HG03139 (cell line): ENCODE data around the gene NUBP2.

Experiments used
- ATAC-seq: cut with Tn5 transposase; IDR thresholded peaks from one replicate; pipeline ENCODE4 v1.9.1; 2021; ENCODE audit not compliant: unreplicated experiment

Gene NUBP2

GRCh38 chr16:1771864-1772361 is 10.8 kb upstream of the NUBP2 start:
- ATAC-seq, result no peak

DNA sequence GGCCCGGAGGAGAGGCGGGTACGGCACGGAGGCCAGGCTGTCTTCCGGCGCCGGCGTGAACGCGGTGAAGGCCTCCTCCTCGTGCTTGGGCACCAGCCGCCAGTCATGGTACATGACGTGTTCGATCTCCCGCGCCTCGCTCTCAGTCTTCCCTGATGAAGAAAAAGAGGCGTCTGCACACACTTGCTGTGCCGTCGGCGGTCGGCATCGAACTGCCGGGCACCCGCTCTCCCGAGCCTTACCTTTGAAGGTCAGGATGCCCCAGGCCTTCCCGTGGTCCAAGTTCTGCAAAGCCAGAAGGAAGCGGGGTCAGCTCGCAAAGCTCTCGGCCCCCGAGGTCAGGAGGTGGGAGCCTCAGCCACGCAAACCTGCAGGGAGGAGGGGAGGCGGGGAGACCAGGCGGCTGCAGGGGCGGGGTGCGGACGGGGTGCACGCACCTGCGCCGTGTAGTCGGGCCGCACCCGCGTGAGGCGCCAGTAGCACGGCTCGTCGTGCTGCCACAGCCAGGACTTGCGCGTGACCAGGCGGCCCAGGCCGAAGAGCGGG is 10.3 kb upstream of the NUBP2 start, which contains the start of gene EME2:
TSS of gene EME2 (plus strand) at position 449 of the 546 bp plus-strand sequence. CDS start 418 bp downstream, outside the sequence.
- peak; percentile 4 for ATAC-seq

DNA sequence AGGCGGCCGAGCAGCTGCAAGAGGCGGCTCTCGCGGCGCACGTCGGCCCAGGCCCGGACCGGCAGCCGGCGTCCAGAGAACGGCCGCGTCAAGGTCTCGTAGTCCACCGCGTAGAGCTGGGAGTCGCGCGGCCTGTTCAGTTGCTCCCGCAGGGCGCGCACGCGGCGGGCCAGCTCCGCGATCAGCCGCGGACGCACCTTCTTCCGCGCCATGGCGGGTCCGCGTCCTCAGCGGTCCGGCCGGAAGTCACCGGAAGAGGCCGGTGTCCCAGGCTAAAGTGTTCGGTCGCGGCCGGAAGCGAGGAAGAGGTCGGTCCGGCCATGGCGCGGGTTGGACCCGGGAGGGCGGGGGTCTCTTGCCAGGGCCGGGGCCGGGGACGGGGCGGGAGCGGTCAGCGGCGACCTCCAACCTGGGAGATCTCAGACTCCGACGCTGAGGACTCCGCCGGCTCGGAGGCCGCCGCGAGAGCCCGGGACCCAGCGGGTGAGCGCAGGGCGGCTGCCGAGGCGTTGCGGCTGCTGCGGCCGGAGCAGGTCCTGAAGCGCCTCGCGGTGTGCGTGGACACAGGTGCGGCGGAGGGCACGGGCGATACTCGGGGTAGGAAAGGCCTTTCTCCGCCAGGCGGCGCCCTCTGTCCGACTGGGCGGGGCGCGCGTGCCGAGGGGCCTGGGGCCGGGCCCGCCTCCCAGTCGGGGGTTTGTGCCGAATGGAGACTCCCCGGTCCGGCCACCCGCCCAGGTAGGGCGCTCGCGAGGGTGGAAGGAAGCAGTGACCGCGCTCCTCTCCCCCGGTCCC is 9.7 kb upstream of the NUBP2 start, which contains the start of gene MRPS34:
TSS of gene MRPS34 (minus strand) at position 227 of the 795 bp plus-strand sequence. CDS start at position 212, 15 bp downstream.
- peak; percentile 41 for ATAC-seq

DNA sequence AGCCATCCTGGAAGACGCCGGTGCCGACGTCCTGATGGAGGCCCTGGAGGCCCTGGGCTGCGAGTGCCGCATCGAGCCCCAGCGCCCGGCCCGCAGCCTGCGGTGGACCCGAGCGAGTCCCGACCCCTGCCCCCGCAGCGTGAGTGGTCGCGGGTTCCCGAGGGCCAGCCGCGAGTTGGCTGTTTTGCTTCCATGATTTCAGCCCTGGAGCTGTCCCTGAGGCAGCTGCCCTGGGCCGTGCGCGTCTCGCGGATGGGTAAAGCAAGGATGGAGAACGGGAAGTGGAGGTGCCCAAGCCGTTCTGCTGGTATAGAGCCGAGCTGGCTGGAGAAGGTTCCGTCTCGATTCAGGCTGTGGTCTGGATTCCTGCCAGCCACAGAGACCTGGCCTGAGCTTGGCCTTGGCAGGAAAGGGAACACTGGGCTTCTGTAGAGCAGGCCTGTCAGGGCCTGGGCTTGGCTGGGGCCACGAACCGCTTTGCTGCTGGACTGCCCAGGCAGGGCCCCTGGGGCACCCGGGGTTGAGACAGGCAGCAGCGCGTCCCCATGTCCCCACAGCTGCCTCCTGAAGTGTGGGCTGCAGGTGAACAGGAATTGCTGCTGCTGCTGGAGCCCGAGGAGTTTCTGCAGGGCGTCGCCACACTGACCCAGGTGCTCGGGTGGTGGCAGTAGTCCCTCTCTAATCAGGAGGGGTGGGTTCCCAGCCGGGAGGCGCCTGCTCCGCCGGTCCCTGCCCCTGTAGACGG is 8.9 kb upstream of the NUBP2 start:
- ATAC-seq, result no peak

GRCh38 chr16:1774448-1774780 is 8.3 kb upstream of the NUBP2 start:
- no peak for ATAC-seq

DNA sequence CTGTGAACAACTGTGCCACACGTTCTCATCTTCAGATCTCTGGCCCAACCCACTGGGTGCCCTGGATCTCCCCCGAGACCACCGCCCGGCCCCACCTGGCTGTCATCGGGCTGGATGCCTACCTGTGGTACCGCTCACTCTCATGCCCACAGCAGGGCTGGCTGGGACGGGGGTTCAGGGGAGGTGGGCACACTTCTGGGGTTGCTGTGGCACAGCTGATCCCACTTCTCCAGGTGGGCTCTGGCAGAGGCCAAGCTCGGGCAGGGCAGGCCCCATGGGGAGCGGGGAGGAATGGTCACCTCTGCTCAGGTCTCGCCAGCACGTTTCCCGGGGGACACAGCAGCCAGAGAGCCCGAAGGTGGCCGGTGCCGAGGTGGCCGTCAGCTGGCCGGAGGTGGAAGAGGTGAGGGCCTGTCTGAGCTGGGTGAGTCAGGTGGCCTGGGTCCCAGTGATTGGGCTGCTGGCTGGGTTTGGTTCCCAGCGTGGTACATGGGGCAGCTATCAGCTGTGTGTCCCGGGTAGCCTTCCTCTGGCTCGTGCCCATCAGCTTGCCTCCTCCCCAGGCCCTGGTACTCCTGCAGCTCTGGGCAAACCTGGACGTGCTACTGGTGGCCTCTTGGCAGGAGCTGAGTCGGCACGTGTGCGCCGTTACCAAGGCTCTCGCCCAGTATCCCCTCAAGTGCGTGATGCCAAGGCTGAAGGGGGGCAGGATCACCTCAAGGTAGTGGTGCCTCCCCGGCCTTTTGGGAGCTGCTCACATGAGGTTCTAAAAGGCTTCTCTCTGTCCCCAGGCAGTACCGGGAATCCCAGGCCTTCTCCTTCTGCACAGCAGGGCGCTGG is 7.5 kb upstream of the NUBP2 start:
- ATAC-seq, result no peak

DNA sequence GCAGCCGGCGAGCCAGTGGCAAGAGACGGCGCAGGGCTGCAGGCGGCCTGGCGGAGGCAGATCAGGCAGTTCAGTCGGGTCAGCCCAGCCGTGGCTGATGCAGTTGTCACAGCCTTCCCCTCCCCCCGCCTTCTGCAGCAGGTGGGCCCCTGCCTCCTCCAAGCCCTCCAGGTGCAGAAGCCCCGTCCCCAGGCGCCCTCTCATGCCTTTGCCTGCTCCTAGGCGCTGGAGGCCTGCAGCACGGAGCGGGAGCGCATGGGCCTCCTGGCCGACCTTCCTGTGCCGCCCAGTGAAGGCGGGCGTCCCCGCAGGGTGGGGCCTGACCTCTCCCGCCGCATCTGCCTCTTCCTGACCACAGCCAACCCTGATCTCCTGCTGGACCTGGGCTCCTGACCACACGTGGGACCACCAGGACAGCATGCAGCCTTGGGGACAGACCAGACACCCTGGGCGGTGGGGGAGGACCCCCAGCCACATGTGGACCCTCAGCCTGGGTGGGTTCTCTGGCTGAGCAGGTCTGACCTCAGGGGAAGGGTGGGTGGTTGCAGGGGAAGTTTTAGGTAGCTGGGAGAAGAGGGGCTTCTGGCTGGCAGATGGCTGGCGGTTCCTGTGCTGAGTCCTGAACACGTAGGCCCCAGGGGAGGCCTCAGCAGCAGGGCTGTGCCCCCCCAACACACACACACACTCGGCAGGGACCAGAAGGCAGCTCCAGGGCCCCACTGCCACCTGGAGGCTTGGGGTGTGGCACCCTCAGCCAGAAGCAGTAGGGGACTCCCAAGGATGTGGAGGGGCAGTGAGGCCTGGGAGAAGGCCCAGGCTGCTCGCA is 6.7 kb upstream of the NUBP2 start:
- no peak for ATAC-seq

DNA sequence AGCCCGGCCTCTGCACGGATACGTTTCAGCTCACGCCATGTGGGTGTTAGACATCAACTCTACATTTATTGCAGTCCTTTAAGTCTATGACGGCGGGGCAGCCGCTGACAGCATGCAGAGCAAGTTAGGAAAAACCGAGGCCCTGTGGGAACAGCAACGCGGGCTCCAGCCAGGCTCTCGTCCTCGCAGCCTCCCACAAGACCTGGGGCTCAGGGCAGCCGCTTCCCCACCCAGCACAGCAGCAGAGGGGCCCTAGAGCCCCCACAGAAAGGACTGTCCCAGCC is 6.1 kb upstream of the NUBP2 start:
- ATAC-seq, result no peak

DNA sequence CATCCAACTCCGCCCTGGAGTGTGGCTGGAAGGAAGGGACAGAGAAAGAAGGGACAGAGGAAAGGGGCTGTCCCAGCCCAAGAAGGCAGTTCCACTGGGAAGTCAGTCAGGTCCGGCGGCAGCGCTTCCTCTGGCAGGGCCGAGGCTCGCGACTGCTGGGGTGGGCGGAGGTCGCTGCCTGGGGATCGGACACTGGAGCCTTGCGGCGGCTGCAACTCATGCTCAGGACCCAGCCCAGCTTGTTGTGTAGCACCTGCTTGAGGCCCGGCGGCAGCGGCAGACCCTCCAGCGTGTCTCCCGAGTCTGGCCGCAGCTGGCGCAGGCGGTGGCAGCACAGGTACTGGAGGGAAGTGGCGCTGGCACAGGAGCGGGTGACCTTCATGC is 5.8 kb upstream of the NUBP2 start:
- no peak for ATAC-seq

DNA sequence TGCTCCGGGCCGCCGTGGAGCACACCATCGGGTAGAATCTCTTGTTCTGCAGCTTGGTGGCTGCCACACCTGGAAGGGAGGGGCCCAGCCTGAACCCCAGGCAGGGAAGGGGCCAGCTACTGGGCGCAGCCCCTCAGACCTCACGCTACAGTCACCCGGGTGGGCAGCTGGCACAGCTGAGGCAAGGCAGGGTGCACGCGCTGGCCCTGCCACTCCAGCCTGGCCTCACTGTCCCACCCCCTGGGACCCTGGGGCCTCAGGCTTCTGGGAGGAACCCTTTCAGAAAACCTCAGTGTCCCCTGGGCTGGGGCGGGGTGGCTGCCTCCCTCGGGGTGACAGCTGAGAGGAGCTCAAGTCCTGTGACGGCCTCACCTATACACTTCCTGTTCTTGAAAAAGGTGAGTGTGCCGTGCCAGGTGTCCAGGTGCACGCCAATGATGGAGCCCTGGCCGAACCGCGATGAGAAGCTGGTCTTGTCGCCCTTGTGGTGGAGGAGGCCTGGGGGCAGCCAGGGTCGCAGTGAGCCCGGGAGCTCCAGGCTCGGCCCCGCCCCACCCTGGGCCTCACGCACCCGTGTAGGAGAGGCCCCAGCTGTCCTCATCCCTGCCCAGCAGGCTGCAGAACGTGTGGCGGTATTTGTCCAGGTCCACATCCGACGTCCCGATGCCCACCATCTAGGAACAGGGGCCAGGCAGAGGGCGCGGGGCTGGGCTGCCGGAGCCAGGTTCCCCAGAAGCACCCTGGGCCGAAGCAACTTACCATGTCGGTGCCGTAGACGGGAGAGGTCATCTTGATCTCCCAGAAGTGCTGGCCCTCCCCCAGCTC is 5.2 kb upstream of the NUBP2 start:
- no peak for ATAC-seq

DNA sequence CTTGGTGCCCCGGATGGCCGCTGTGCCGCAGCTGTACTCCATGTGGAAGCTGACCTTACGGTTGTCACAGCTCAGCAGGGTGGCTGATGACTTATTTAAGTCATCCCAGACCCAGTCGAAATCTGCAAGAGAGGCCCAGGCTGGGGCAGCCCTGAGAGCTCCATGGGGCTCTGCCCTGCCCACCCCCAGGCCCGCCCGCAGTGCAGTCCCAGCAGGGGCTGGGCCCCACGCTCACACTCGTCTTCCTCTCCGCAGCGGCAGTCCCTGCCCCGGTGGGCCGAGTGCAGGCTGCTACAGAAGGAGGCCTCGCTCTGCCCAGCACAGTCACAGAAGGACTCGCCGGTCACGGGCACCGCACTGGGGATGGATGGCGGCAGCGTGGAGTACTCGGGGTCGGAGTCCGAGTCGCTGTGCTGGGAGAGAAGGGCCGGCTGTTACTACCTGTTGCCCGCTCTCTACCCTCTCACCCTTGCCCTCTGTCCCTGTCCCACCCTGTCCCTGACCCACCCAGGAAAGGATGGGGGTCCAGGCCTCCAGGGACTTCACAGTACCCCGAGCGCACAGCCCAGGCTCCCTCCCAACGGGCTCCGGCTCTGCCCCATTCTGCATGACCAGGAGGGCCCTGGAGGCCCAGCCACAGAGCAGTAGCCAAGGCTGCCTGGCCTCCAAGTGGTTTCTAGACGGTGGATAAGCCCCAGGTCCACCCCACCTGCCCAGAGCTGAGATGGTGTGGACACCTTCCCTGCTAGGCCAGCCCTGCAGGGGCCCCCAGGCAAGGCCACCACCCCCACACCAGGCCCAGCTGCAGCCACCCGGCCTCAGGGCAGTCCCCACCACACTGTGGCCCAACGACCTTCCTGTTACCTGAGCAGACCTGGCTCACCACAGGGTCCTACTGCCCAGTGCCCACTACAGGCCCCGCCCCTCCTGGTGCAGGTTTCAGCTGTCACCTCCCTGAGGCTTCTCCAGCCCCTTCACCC is 4.3 kb upstream of the NUBP2 start:
- ATAC-seq, result no peak

- ATAC-seq, result no peak
Measured at GRCh38 chr16:1779234-1779701, 3.5 kb upstream of the NUBP2 start.

DNA sequence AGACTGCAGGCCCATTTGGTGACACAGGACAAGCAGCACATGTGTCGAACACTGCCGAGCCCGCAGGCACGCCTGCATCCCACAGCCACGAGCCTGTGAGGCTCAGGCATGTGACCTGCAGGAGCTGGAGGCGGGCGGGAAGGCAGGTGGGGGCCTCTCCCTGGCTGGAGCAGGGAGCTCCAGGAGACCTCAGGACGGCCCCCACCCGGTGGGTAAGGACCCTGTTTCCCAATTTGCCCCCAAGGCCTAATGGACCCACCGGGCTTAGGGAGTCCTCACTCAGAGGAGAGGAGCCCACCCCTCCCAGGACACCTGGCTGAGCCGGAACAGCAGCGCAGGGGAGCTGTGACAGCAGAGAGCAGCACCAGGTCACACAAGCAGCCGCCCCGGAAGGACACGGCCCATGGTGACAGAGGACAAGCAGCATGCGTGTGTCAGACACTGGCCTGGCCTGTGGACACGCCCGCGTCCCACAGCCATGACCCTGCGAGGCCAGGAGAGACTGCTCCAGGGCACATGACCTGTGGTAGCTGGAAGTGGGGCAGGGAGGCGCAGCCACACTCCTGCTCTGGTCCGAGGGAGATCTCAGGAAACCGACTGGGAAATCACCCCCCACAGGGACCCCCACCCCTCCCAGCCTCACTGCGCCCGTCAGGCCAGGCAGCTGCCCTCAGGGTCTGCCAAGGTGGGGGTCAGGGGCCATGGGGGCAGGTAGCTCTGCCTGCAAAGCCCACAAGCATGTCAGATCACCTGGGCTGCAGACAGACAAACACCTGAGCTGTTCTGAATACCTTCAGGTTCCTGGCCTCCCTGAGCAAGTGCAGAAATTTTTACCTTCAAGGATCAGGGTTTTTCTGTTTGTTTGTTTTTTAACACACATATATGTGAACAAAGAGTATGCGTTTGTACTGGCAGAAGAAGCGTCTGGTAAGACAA is 2.8 kb upstream of the NUBP2 start:
- no peak for ATAC-seq

- no peak for ATAC-seq
Measured at GRCh38 chr16:1780677-1781072, 2.1 kb upstream of the NUBP2 start.

GRCh38 chr16:1781254-1781653 is 1.5 kb upstream of the NUBP2 start:
- no peak for ATAC-seq

GRCh38 chr16:1781758-1782407 is 877 bp upstream of the NUBP2 start:
- ATAC-seq, result peak; percentile 1
